Endothelial cell of umbilical vein (primary cell): ENCODE measurements around the gene ANO1. TPM values are rescaled to one million over a fixed set of nuclear protein-coding genes. Genes with fewer than 3 reads are reported as not detected.

Experiments used
- BruUV-seq: library from RNA; stranded (reverse); fragments of 400-500 nt; replicated peaks from 2 replicates; lab custom pipeline; 2021; lab: Mats Ljungman, UMichigan
- CTCF ChIA-PET: fragments of 300-600, 350-600 bp; sonication (Branson Sonifier 250); formaldehyde crosslinking; loops from one replicate; lab custom pipeline; 2021; ENCODE audit warnings: antibody characterized with exemption, inconsistent platforms; lab: Charles Lee
- POLR2A ChIA-PET: fragments of 300-600, 350-600 bp; sonication (Branson Sonifier 250); formaldehyde crosslinking; loops from one replicate; lab custom pipeline; 2021; ENCODE audit warnings: antibody characterized with exemption, inconsistent platforms; lab: Charles Lee
- DNase-seq: peaks from one replicate; pipeline ENCODE4 v3.0.0-alpha.2; 2011; ENCODE audit warnings: low read depth, low spot score
- FAIRE-seq: peaks from 2 replicates; lab custom pipeline; 2011; peaks lifted over from hg19 to GRCh38; lab: Jason Lieb, UNC
- H2AFZ ChIP-seq: 2 replicates; pipeline ENCODE4 v1.6.0; 2012; ENCODE audit warnings: low read depth, low read length, control low read depth, inconsistent platforms
- H3K27ac ChIP-seq: 2 replicates; pipeline ENCODE4 v1.5.1; 2011; ENCODE audit warnings: low read depth, mild to moderate bottlenecking, control low read depth, low read length, moderate library complexity; ENCODE audit not compliant: insufficient read depth
- H3K27me3 ChIP-seq, 2 experiments: 2 replicates each; pipeline versions ENCODE4 v1.6.0 to v1.6.1; 2011; ENCODE audit warnings: low read length in 2 of 2, mixed read lengths in 1 of 2; ENCODE audit not compliant: control insufficient read depth in 2 of 2, insufficient read depth in 2 of 2
- H3K36me3 ChIP-seq, 2 experiments: 2 replicates in 1 of 2; 3 replicates in 1 of 2; pipeline ENCODE4 v1.5.1; 2011; ENCODE audit warnings: low read length in 2 of 2, mild to moderate bottlenecking in 1 of 2, moderate library complexity in 1 of 2; ENCODE audit not compliant: control insufficient read depth in 2 of 2, insufficient read depth in 2 of 2; ENCODE audit errors: extremely low read depth in 1 of 2
- H3K4me1 ChIP-seq: 3 replicates; pipeline ENCODE4 v1.5.1; 2011; ENCODE audit warnings: mild to moderate bottlenecking, low read length; ENCODE audit not compliant: control insufficient read depth, insufficient read depth; ENCODE audit errors: extremely low read depth
- H3K4me2 ChIP-seq: 2 replicates; pipeline ENCODE4 v1.6.1; 2011; ENCODE audit warnings: low read length, control low read depth, mixed read lengths; ENCODE audit not compliant: insufficient read depth
- H3K4me3 ChIP-seq, 3 experiments: fragments of 200-600 bp in 1 of 3; sonication (generic), shearing (Covaris generic) in 1 of 3; replicated peaks in 1 of 3; 2 replicates each; pipeline ENCODE4 v1.5.1; 2011 to 2016; ENCODE audit warnings: control low read depth in 3 of 3, low read length in 3 of 3, mild to moderate bottlenecking in 2 of 3, inconsistent platforms in 1 of 3, low read depth in 1 of 3, moderate library complexity in 1 of 3; ENCODE audit not compliant: insufficient read depth in 1 of 3
- H3K79me2 ChIP-seq: 2 replicates; pipeline ENCODE4 v1.6.0; 2012; ENCODE audit warnings: low read length, inconsistent platforms; ENCODE audit not compliant: control insufficient read depth, insufficient read depth
- H3K9ac ChIP-seq: replicated peaks from 2 replicates; pipeline ENCODE3; 2011; ENCODE audit warnings: low read length, control low read depth; ENCODE audit not compliant: insufficient read depth; ENCODE audit errors: extremely low read depth
- H3K9me1 ChIP-seq: replicated peaks from 3 replicates; pipeline ENCODE4 v1.6.0; 2011; ENCODE audit warnings: mild to moderate bottlenecking, low read length; ENCODE audit not compliant: control insufficient read depth, insufficient read depth; ENCODE audit errors: extremely low read depth
- H3K9me3 ChIP-seq: replicated peaks from 2 replicates; pipeline ENCODE4 v1.5.1; 2012; ENCODE audit warnings: low read length, inconsistent platforms; ENCODE audit not compliant: control insufficient read depth, insufficient read depth
- H4K20me1 ChIP-seq: replicated peaks from 2 replicates; pipeline ENCODE3; 2011; ENCODE audit warnings: mild to moderate bottlenecking, low read length; ENCODE audit not compliant: control insufficient read depth, insufficient read depth; ENCODE audit errors: extremely low read depth
- EZH2 ChIP-seq: IDR thresholded peaks from 2 replicates; pipeline ENCODE4 v1.6.1; 2012; ENCODE audit warnings: borderline replicate concordance, low read depth, mild to moderate bottlenecking, moderate library complexity, low read length, inconsistent platforms; ENCODE audit not compliant: severe bottlenecking
- FOS ChIP-seq: IDR thresholded peaks from 2 replicates; pipeline ENCODE4 v1.6.1; 2011; ENCODE audit warnings: mild to moderate bottlenecking, low read length, moderate library complexity, borderline replicate concordance; ENCODE audit not compliant: insufficient read depth
- GATA2 ChIP-seq: IDR thresholded peaks from 2 replicates; pipeline ENCODE4 v1.7.0; 2011; ENCODE audit warnings: low read depth, mild to moderate bottlenecking, moderate library complexity, mixed read lengths, low read length; ENCODE audit not compliant: insufficient read length, insufficient read depth
- JUN ChIP-seq: IDR thresholded peaks from 2 replicates; pipeline ENCODE4 v1.6.1; 2011; ENCODE audit warnings: borderline replicate concordance, low read depth; ENCODE audit not compliant: insufficient read length, insufficient read depth
- MYC ChIP-seq: IDR thresholded peaks from one replicate; pipeline ENCODE4 v1.6.1; 2011; ENCODE audit warnings: mild to moderate bottlenecking, low read depth, low read length
- POLR2A ChIP-seq: IDR thresholded peaks from 2 replicates; pipeline ENCODE4 v1.6.1; 2012; ENCODE audit warnings: low read depth, mild to moderate bottlenecking, control low read depth, low read length
- POLR2AphosphoS5 ChIP-seq: IDR thresholded peaks from 2 replicates; pipeline ENCODE4 v1.6.1; 2012; ENCODE audit warnings: low read depth, mild to moderate bottlenecking, control low read depth, low read length, moderate library complexity; ENCODE audit not compliant: insufficient read depth
- dilution Hi-C: fragments of 300-500 bp; cut with MboI; formaldehyde crosslinking; loops from one replicate; pipeline ENCODE4 v1.15.0; 2019; ENCODE audit warnings: low sequenced_read_pairs; ENCODE audit not compliant: extremely low pct_ligation_motif_present
- intact Hi-C: fragments of 100-400 bp; cut with micrococcal nuclease; formaldehyde crosslinking; loops from one replicate; pipeline ENCODE4 v1.10.0; 2022
- polyA plus RNA-seq, 4 experiments: library from polyadenylated mRNA; depleted of rRNA in 3 of 4; stranded (reverse) in 3 of 4; unstranded in 1 of 4; fragments of >200 nt; gene quantifications; 2 replicates each; pipeline versions ENCODE4 v1.2.1 to v1.2.3, GENCODE V29; 2011 to 2012; ENCODE audit warnings: missing spikeins in 1 of 4
- total RNA-seq: library from RNA; stranded (reverse); gene quantifications from 2 replicates; pipeline ENCODE4 v1.2.3, GENCODE V29; 2021
- TF ChIP-seq, protein P1 (sequence below), 2 donors: IDR thresholded peaks; 1 replicate in 1 of 2; 2 replicates in 1 of 2; pipeline ENCODE4 v1.5.1; 2011; ENCODE audit warnings: low read length in 2 of 2, mild to moderate bottlenecking in 2 of 2, moderate library complexity in 2 of 2, control low read depth in 1 of 2, inconsistent platforms in 1 of 2, low read depth in 1 of 2; ENCODE audit not compliant: insufficient read depth in 1 of 2; ENCODE audit errors: extremely low read depth in 1 of 2
- TF ChIP-seq, protein P2 (sequence below): IDR thresholded peaks from 2 replicates; pipeline ENCODE4 v1.6.1; 2011; ENCODE audit not compliant: insufficient read depth, insufficient read length

The ANO1 gene
- total and polyA plus RNA-seq, 2 donors (not counting 3 experiments of a cell fraction or from before 2014, with no cell fraction given) = 0.03 to 0.40 TPM

DNA sequence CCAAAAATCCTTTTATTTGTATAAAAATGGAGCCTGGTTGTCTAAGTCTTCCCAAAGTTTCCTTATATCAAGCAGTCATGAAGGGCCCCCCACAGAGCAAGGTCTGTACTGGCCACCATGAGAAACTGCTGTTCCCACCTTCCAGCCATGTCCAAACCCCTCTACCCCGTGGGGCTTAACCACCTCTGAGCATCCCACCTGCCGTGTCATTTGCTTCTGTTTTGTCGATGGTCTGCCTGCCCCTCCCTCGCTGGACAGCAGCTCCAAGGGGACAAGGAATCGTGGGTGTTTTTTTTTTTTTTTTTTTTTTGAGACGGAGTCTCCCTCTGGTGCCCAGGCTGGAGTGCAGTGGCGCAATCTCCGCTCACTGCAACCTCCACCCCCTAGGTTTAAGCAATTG lies 11.1 kb upstream of the ANO1 start:
- H3K27ac ChIP-seq = no peak overlapping the region
- H3K79me2 ChIP-seq = no peaks in the 10 kb centered on the region
- no peaks in the 10 kb centered on the region for H3K9me3 ChIP-seq
- TF ChIP-seq JUN = no peak
- no peak overlapping the region for H3K4me2 ChIP-seq
- intact Hi-C loops (no loop called here), dilution Hi-C loops (no loop called here)
- H3K4me1 ChIP-seq = no peaks in the 10 kb centered on the region
- DNase-seq (no peak), FAIRE-seq (no peak)
- H3K36me3 ChIP-seq = no peaks in the 10 kb centered on the region
- no peaks in the 10 kb centered on the region for H3K9me1 ChIP-seq
- BruUV-seq = no TSS peak
- no peak overlapping the region for H3K4me3 ChIP-seq
- POLR2A ChIA-PET = no interaction called here
- peaks cover 6 to 8% of the 10 kb centered on the region in 2 experiments for H3K27me3 ChIP-seq
- CTCF ChIA-PET = no interaction called here
- H2AFZ ChIP-seq = no peak overlapping the region
- no peak overlapping the region for H3K9ac ChIP-seq
- H4K20me1 ChIP-seq = no peaks in the 10 kb centered on the region

DNA sequence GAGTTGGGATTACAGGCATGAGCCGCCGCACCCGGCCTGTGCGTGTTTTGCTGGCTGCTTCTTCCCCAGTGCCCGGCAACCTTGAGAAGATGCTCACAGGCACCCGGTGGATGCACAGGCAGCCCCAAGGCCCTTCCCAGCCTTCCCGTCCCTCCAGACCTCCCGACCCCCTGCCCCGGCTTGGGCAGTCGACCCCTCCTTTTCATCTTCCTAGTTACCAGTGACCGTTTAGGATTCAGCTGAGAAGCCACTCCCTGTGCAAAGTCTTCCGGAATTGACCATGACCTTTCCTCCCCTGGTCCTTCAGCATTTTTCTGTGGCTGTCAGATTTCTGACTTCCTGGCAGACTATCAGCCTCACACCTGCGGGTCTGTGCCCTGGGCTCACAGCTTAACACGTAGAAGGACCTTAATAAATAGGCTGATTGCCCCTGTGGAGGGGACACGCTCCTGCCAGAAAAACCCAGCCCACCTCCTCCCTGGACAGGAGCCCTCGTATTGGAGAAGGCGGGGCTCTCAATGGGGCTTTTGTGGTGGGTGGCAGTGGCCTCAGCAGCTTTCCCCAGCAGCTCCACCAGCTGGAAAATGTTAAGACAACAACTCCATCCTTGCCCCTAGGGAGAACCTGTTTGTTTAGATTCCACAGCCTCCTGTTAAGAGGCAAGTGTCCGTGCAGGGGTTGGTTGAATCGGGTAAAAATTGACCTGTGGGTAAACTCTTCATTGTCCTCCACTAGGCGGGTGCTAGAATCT lies 10.4 kb upstream of the ANO1 start:
- FAIRE-seq = no peak
- BruUV-seq = no TSS peak
- intact Hi-C loops (no loop called here), dilution Hi-C loops (no loop called here)
- H2AFZ ChIP-seq = no peak overlapping the region
- H3K4me2 ChIP-seq = no peak overlapping the region
- no peak overlapping the region for H3K4me3 ChIP-seq
- peaks cover 6 to 8% of the 10 kb centered on the region in 2 experiments for H3K27me3 ChIP-seq
- POLR2A ChIA-PET = no interaction called here
- no peak overlapping the region for H3K9ac ChIP-seq
- no peaks in the 10 kb centered on the region for H4K20me1 ChIP-seq
- no peak for DNase-seq
- no peaks in the 10 kb centered on the region for H3K79me2 ChIP-seq
- no peaks in the 10 kb centered on the region for H3K36me3 ChIP-seq
- H3K4me1 ChIP-seq = peaks cover 2% of the 10 kb centered on the region
- CTCF ChIA-PET = interaction anchor here (0.8 kb wide), 1 partner anchor 245 kb away, joined by 3 read pairs; no protein-coding TSS in a partner anchor
- no peaks in the 10 kb centered on the region for H3K9me1 ChIP-seq
- H3K9me3 ChIP-seq = no peaks in the 10 kb centered on the region
- H3K27ac ChIP-seq = no peak overlapping the region
- TF ChIP-seq, protein P1, sequence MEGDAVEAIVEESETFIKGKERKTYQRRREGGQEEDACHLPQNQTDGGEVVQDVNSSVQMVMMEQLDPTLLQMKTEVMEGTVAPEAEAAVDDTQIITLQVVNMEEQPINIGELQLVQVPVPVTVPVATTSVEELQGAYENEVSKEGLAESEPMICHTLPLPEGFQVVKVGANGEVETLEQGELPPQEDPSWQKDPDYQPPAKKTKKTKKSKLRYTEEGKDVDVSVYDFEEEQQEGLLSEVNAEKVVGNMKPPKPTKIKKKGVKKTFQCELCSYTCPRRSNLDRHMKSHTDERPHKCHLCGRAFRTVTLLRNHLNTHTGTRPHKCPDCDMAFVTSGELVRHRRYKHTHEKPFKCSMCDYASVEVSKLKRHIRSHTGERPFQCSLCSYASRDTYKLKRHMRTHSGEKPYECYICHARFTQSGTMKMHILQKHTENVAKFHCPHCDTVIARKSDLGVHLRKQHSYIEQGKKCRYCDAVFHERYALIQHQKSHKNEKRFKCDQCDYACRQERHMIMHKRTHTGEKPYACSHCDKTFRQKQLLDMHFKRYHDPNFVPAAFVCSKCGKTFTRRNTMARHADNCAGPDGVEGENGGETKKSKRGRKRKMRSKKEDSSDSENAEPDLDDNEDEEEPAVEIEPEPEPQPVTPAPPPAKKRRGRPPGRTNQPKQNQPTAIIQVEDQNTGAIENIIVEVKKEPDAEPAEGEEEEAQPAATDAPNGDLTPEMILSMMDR (IDR thresholded peaks at IDR 0.05; ENCODE audit: extremely low read depth in 1 of 2, insufficient read depth in 1 of 2, low read depth in 1 of 2, low read length in 2 of 2) = no peak
- TF ChIP-seq EZH2 = no peak
- TF ChIP-seq POLR2AphosphoS5 = no peak
- TF ChIP-seq JUN = no peak
- TF ChIP-seq MYC = no peak
- no peak for TF ChIP-seq GATA2
- TF ChIP-seq, protein P2, sequence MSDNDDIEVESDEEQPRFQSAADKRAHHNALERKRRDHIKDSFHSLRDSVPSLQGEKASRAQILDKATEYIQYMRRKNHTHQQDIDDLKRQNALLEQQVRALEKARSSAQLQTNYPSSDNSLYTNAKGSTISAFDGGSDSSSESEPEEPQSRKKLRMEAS = no peak
- TF ChIP-seq FOS = no peak
- no peak for TF ChIP-seq POLR2A
